NB4 (cell line): ENCODE data around the gene PTPN1.
A peak's percentile ranks its signal among the peaks of the same experiment; 100 is the strongest.

Experiments used
- DNase-seq: peaks from one replicate; pipeline ENCODE4 v3.0.0; 2010; ENCODE audit warnings: low read depth
- H3K4me3 ChIP-seq: one replicate; pipeline ENCODE4 v1.5.1; 2011; ENCODE audit warnings: mild to moderate bottlenecking, low read depth, low read length, moderate library complexity
- CTCF ChIP-seq: IDR thresholded peaks from one replicate; pipeline ENCODE4 v1.5.1; 2012; ENCODE audit warnings: low read depth, low read length
- MAX ChIP-seq: IDR thresholded peaks from 2 replicates; pipeline ENCODE4 v1.6.1; 2011; ENCODE audit warnings: low read depth, low read length
- MYC ChIP-seq: IDR thresholded peaks from 2 replicates; pipeline ENCODE4 v1.6.1; 2011; ENCODE audit warnings: low read depth, low read length
- POLR2A ChIP-seq: IDR thresholded peaks from 2 replicates; pipeline ENCODE4 v1.6.1; 2011; ENCODE audit warnings: mild to moderate bottlenecking; ENCODE audit not compliant: insufficient read length; ENCODE audit errors: extremely low read depth

The PTPN1 gene

GRCh38 chr20:50509923-50510705 lies at the start of gene PTPN1:
Gene PTPN1 (plus strand): TSS chr20:50510383. CDS start chr20:50510528, 145 bp downstream.
- TF ChIP-seq CTCF (no peak), MAX (peak; percentile 71), POLR2A (peak; percentile 97), MYC (peak; percentile 72)
- peak; percentile 99 for DNase-seq
- peak within 1 kb of the TSS; percentile 87 for H3K4me3 ChIP-seq

GRCh38 chr20:50460608-50461267 lies 49.4 kb upstream of the PTPN1 start:
- no peak overlapping the region for H3K4me3 ChIP-seq
- no peak for TF ChIP-seq MAX
- TF ChIP-seq CTCF, result peak; percentile 93
- DNase-seq, result peak; percentile 82

GRCh38 chr20:50462093-50462690 lies 48.0 kb upstream of the PTPN1 start:
- no peak for TF ChIP-seq MYC
- no peak for TF ChIP-seq CTCF
- TF ChIP-seq MAX, result no peak
- no peak for TF ChIP-seq POLR2A
- no peak overlapping the region for H3K4me3 ChIP-seq
- no peak for DNase-seq

- H3K4me3 ChIP-seq, result no peak overlapping the region
- TF ChIP-seq CTCF, result peak; percentile 73
- no peak for TF ChIP-seq MAX
- TF ChIP-seq MYC, result no peak
- no peak for TF ChIP-seq POLR2A
- peak; percentile 74 for DNase-seq
Observed at GRCh38 chr20:50464026-50464724, 46.0 kb upstream of the PTPN1 start.

GRCh38 chr20:50464725-50465650 lies 45.2 kb upstream of the PTPN1 start:
- no peak overlapping the region for H3K4me3 ChIP-seq
- TF ChIP-seq MAX, result no peak
- TF ChIP-seq POLR2A, result no peak
- TF ChIP-seq CTCF, result no peak
- no peak for TF ChIP-seq MYC
- no peak for DNase-seq
